GM10847 (cell line): ENCODE measurements around the gene WBP4.
A peak's percentile ranks its signal among the peaks of the same experiment; 100 is the strongest.

Experiments used
- POLR2A ChIP-seq: IDR thresholded peaks from 2 replicates; pipeline ENCODE4 v1.6.1; 2011; ENCODE audit not compliant: insufficient read length; ENCODE audit errors: extremely low read depth

WBP4 gene, protein sequence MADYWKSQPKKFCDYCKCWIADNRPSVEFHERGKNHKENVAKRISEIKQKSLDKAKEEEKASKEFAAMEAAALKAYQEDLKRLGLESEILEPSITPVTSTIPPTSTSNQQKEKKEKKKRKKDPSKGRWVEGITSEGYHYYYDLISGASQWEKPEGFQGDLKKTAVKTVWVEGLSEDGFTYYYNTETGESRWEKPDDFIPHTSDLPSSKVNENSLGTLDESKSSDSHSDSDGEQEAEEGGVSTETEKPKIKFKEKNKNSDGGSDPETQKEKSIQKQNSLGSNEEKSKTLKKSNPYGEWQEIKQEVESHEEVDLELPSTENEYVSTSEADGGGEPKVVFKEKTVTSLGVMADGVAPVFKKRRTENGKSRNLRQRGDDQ

DNA sequence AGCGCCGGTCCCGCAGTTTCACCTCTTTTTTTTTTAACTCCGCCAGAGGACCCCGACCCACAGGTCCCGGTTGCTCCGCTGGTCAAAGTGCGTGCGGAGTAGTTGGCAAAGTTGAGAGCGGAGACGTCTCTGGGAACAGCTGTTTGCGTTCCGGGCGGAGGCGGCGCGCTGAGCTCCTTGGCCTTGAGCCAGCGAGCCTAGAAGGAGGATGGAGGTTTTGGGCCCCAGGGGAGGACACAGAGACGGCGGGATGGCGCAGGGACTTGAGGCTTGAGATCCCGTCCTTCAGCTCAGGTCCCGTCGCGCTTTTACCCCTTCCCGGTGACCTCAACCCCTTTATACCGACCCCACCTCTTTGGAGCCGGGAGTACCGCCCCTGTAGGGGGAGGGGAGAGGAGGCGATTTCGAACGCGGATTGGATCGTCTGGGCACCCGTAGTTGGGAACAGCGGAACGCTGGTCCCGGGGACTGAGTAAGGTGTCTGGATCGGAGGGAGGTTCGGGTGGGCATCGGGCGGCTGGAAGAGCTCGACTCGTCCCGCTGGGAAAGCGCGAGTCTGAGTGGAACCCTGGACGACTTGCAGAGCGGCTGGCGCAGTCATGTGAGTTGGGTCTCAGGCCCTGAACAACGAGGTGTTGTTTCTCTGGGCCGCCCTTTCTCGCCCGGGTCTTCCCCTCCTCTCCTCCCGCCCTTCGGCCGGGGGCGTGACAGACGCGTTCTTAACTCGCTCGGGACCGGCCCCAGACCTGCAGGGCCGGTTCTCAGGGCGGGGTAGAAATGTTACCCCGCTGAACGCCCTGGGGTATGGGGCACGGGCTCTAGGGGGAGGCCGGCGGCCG lies at the start of gene WBP4:
WBP4 (plus strand) TSS at position 435 of the 839 bp plus-strand sequence; CDS start at position 600, 165 bp downstream.
- TF ChIP-seq POLR2A, result peak; percentile 36

DNA sequence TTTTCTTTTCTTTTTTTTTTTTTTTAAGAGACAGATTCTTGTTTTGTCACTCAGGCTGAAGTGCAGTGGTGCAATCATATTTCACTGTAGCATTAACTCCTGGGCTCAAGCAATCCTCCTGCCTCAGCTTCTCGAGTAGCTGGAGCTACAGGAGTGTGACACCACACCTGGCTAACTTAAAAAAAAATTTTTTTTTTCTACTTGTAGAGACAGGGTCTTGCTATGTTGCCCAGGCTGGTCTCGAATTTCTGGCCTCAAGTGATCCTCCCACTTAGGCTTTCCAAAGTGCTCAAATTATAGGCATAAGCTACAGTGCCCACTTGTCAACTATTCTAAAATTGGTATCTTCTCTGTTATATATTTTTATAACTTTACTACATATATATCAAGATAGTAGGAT lies 48.8 kb upstream of the WBP4 start:
- no peak for TF ChIP-seq POLR2A

DNA sequence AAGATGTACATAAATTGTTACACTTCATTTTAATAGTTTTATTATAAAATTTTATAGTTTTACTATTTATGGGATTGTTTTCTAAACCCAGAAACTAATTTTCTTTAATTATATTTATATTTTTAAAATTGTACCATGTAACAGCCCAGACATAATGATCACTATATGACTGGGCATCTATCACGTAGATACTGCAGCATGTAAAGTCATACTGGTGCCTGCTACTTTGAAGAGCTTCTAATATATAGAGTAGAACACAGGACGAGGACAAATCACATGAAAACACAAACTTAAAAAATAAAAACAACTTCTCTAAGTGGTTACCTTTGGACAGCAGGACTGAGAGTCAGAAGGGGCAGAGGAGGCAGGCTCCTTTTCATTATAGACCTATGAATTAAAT lies 47.5 kb upstream of the WBP4 start:
- TF ChIP-seq POLR2A, result no peak

DNA sequence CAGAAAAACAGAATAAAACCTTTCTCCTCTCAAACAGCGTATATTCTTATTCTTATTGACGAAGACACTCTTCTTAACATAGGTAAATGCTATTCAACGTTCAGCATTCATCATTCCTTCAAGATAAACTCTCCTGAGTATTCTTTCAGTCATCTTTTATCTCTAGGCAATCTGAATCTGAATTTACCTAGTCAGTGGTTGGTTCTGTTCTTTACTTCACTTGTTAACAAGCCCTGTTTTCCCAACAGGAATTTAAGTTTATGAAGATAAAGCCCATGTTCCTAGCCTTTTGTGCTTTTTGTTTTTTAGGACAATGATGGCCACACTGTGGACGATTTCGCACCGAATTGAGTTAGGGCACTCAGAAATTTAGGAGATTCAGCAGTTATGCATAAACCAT lies 45.4 kb upstream of the WBP4 start:
- no peak for TF ChIP-seq POLR2A

DNA sequence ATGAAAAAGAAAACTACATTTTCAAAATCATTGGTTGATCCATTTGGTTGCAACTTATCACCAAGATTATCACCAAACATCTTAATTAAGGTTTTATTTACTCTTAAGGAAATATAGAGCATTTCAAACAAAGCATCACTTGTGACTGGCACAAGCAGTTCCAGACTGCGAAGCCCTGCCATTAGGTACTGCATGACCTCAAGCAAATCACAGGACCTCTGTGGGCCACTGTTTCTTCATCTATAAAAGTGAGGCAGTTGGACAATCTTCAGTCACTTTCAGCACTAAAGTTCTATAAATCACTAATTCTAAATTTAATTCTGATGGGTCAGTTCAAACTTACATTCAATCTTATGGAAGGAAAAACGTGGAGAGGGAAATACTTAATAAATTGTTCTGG lies 44.1 kb upstream of the WBP4 start:
- no peak for TF ChIP-seq POLR2A

DNA sequence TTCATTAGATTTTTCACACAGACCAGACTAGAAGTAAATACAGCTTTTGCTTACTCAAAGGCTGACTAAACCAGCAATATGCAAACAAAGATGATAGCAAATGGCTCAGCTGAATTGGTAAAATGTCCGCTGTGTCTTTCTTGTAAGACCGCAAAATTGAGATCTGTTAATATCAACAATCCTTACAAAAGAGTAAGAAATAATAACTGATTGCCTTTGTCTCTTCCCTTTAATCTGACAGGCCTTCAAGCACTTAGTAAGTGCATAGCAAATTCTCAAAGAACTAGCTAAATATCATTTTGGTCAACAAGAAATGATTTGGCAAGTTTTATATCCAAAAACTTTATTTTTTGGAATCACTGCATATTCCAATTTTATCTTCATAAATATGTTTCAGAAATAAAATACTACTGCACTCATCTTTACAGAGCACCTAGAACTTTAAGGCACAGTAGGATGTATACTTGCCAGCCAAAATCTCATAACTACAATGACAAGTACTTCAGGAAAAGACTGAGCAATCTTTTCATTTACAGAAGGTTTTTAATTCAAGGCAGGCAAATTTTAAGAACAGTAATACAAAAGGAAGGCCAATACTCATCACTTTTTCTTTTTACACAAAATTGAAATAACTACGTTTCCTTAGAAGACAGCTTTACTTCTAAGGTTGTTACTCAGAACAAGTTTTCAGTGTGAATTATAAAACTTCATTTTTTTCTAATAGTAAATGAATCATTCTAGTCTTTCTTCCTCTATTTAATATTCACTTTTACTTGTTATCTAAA lies 43.3 kb upstream of the WBP4 start:
- TF ChIP-seq POLR2A, result no peak

DNA sequence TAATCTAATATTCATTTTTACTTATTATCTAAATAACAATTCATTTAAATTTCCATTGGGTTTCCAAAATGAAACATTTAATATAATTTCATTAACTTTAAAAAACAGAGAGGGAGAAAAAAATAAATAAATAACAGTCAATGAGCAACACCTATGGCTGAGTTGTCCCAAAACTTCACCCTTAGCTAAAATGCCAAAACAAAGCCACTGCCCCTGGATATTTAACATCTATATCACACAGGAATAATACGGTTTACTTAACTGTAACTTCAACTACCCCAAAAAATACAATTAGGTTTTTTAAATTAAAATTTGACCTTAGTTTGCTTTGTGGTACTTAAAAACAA lies 42.7 kb upstream of the WBP4 start:
- no peak for TF ChIP-seq POLR2A

DNA sequence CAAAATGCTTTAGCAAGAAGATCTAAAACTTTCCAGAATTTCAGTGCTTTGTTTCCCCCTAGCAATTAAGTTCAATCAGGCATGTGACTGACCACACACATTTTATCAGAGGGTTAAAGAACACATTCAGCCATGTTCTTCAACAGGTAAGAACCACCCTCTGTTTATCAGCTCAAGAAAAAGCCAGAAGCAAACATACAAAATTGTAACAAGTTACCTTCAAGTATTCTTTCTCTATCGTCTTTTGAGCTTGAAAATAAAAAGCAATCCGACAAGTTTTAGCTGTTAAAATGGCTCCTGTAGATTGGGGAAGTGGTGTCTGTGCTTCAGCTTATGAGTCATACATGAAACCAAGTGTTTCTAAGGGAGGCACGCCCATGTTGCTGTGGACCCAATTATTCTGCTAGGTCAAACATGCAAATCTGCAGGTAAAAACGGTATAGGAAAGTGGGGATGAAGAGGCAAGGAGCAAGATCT lies 42.3 kb upstream of the WBP4 start, which contains the start of gene ELF1:
ELF1 (minus strand) TSS at position 306 of the 477 bp plus-strand sequence. CDS start 37,262 bp downstream, outside the sequence.
- no peak for TF ChIP-seq POLR2A

DNA sequence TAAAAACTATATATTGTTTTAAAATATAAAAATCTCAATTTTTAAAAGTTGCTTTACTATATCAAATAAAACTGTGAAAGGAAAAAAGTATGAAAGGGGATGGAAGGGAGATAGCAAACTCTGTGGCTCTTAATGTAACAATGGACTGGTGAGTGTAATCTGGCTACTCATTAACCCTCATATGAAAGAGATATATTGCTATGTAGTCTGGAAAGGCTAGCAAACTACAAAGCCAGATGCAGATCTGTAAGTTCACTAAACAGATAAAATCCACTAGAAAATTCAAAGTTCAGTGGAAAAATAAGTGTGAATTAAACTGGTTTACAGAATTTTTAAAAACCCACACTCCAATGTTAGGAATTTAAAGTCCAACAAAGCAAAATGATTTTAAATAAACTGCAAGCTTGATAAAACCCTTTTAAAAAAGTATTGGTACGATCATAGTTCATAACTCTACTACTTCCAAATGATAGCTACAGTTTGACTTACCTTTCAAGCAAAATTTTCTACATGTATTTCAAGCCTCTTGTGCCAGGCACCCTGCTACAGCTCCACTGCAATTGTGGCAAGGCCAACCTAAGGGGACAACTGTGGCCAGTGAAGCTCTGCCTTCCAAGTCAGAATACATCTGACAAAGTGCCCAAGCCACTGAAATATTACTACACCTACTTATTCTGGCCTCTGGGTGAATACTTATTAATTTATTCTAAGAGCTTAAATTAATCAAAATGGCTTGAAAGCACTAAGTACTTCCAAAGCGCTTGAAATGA lies 41.5 kb upstream of the WBP4 start:
- TF ChIP-seq POLR2A, result no peak

DNA sequence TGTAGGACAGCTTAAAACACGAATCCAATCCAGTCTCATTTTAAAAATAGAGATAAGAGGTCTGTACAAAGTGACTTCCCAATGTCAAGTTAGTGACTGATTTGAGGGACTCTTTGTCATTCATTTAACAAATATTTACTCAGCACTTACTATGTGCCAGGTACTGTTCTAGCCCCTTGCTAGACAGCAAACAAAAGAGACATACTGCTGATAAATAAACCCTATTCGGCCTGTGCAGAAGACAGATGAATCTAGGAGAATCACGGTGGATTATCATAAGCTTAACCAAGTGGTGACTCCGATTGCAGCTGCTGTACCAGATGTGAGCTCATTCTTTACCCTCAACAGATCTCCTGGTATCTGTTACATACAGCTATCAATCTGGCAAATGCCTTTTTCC lies 35.8 kb upstream of the WBP4 start:
- no peak for TF ChIP-seq POLR2A

DNA sequence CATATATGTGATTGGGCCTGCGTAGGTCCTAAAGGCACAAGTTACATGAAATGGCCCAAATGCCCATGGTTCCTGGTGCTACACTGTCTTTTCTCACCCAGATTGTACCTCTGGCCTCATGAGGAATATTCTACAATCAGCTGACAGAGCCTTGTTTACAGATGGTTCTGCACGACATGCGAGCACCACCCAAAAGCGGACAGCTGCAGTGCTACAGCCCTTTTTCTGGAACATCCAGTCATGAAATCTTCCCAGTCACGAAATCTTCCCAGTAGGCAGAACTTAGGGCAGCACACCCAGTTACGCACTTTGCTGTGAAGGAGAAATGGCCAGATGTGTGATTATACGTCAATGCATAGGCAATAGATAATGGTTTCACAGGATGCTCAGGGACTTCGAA lies 34.5 kb upstream of the WBP4 start:
- no peak for TF ChIP-seq POLR2A

DNA sequence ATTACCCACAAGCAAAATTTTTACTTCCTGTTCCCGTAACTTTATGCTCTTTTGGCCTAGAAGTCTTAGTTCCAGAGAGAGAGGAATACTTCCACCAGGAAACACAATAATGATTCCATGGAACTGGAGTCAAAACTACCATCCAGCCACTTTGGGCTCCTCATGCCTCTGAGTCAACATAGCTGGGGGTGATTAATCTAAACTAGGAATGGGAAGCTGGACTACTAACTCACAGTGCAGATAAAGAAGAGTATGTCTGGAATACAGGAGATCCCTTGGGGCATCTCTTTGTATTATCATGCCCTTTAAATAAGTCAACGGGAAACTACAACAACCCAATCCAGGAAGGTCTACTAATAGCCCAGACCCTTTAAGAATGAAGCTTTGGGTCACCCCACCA lies 33.3 kb upstream of the WBP4 start:
- no peak for TF ChIP-seq POLR2A

DNA sequence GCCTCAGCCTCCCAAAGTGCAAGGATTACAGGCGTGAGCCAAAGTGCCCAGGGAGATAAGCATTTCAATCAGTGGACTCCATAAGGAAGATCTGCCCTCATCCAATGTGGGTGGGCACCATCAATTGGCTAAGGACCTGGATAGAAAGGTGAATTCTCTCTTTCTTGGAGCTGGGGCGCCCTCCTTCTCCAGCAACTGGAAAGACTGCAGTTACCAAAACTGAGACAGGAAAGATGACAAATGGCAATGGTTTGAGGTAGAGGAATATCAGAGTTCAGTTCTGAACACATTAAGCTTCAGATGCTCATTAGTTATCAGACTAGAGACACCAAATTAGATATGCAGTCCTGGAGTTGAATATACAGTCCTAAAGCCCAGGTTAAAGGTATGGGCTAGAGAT lies 31.7 kb upstream of the WBP4 start:
- TF ChIP-seq POLR2A, result no peak

DNA sequence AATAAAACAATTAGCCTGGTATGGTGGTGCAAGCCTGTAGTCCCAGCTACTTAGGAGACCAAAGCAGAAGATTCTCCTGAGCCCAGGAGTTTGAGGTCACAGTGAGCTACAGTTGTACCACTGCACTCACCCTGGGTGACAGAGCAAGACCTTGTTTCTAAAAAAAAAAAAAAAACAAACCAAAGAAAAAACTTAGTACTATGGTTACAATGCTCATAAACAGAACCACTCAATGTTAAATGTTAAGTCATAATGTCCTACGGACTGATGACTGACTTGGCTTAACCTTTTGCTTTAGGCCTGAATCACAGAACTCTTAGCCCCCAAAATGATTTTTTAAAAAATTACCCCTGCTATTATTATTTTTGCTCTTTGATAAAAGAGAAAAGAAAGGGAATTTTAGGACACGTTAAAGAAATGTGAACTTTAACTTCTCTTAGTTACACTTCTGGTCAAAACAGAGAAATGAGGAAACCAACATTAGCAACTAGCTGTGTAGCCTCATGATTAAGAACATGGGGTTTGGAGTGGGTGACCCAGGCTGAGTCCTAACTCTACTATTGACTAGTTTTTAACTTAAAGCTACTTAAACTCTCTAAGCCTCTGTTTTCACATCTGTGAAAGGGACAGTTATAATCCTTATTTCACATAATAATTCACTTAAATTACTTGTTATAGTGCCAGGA lies 28.5 kb upstream of the WBP4 start:
- TF ChIP-seq POLR2A, result no peak
